Chondrocyte (in vitro differentiated cells): ENCODE data around the gene USP32. TPM values are rescaled to one million over a fixed set of nuclear protein-coding genes. Genes with fewer than 3 reads are reported as not detected.

Experiments used
- DNase-seq: peaks from one replicate; pipeline ENCODE4 v3.0.0; 2021; ENCODE audit warnings: mixed read lengths, low spot score
- H3K27ac Mint-ChIP-seq: one replicate; pipeline ENCODE4 v1.8.0; 2021; ENCODE audit warnings: mild to moderate bottlenecking, moderate library complexity, mixed read lengths; ENCODE audit not compliant: unreplicated experiment
- H3K27me3 Mint-ChIP-seq: 2 replicates; pipeline ENCODE4 v1.8.0; 2021; ENCODE audit warnings: low read depth, mixed read lengths
- H3K36me3 Mint-ChIP-seq: 2 replicates; pipeline ENCODE4 v1.8.0; 2021; ENCODE audit warnings: low read depth, mixed read lengths
- H3K4me1 Mint-ChIP-seq: 2 replicates; pipeline ENCODE4 v1.8.0; 2021; ENCODE audit warnings: low read depth, mild to moderate bottlenecking, mixed read lengths
- H3K4me3 Mint-ChIP-seq: one replicate; pipeline ENCODE4 v1.8.0; 2021; ENCODE audit warnings: mild to moderate bottlenecking, moderate library complexity, mixed read lengths; ENCODE audit not compliant: unreplicated experiment
- H3K9me3 Mint-ChIP-seq: 2 replicates; pipeline ENCODE4 v1.8.0; 2021; ENCODE audit warnings: low read depth, mixed read lengths
- total RNA-seq: library from RNA; stranded (reverse); gene quantifications from 3 replicates; pipeline ENCODE4 v1.2.1, GENCODE V29; 2021
- TF ChIP-seq, protein P1 (sequence below): fragments of 200-600 bp; sonication (generic); IDR thresholded peaks from 2 replicates; pipeline ENCODE4 v1.5.0; 2021; ENCODE audit warnings: antibody characterized with exemption, mild to moderate bottlenecking, moderate library complexity

Gene USP32
- total RNA-seq, 1 donor from 2014 or later = 42.2 TPM

DNA sequence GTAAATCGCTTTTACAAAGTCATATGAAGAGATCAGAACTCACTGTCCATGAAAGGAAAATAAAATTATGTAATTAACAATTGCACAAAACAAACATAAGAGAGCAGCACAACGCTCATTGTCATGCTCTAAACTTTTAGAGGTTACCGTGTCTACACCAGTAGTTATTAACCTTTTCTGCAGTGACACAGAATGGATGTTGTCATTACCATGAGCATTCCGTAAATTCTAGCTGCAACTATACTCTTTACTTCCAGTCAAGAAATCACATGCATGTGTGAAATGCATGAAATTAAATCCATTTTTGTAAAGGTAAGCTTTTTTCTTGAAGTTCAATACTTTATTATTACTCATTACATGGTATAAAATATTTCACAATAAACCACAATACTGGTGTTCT, 38.2 kb downstream of the USP32 start:
- Mint-ChIP-seq H3K36me3 (no peaks in the 10 kb centered on the region), H3K9me3 (no peaks in the 10 kb centered on the region)

GRCh38 chr17:60352569-60352968, 39.4 kb downstream of the USP32 start:
- TF ChIP-seq, protein P1, sequence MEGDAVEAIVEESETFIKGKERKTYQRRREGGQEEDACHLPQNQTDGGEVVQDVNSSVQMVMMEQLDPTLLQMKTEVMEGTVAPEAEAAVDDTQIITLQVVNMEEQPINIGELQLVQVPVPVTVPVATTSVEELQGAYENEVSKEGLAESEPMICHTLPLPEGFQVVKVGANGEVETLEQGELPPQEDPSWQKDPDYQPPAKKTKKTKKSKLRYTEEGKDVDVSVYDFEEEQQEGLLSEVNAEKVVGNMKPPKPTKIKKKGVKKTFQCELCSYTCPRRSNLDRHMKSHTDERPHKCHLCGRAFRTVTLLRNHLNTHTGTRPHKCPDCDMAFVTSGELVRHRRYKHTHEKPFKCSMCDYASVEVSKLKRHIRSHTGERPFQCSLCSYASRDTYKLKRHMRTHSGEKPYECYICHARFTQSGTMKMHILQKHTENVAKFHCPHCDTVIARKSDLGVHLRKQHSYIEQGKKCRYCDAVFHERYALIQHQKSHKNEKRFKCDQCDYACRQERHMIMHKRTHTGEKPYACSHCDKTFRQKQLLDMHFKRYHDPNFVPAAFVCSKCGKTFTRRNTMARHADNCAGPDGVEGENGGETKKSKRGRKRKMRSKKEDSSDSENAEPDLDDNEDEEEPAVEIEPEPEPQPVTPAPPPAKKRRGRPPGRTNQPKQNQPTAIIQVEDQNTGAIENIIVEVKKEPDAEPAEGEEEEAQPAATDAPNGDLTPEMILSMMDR = no peak
- DNase-seq = no peak
- Mint-ChIP-seq H3K27me3 (no peaks in the 10 kb centered on the region), H3K4me1 (peaks cover 49% of the 10 kb centered on the region), H3K9me3 (no peaks in the 10 kb centered on the region), H3K27ac (no peak overlapping the region), H3K4me3 (no peak overlapping the region), H3K36me3 (no peaks in the 10 kb centered on the region)

More for the DNA sequence above, 38.2 kb downstream of the USP32 start:
- Mint-ChIP-seq H3K27ac (no peak overlapping the region), H3K4me3 (no peak overlapping the region), H3K4me1 (peaks cover 54% of the 10 kb centered on the region), H3K27me3 (no peaks in the 10 kb centered on the region)
- TF ChIP-seq, protein P1 = no peak
- no peak for DNase-seq

- DNase-seq = no peak
- Mint-ChIP-seq H3K27me3 (no peaks in the 10 kb centered on the region), H3K36me3 (no peaks in the 10 kb centered on the region), H3K4me3 (no peak overlapping the region), H3K27ac (no peak overlapping the region), H3K4me1 (peaks cover 47% of the 10 kb centered on the region), H3K9me3 (no peaks in the 10 kb centered on the region)
- TF ChIP-seq, protein P1 = no peak
Observed at GRCh38 chr17:60352071-60352470, 39.9 kb downstream of the USP32 start.

- H3K9me3 Mint-ChIP-seq = no peaks in the 10 kb centered on the region
- no peak overlapping the region for H3K27ac Mint-ChIP-seq
- H3K27me3 Mint-ChIP-seq = no peaks in the 10 kb centered on the region
- no peak overlapping the region for H3K4me3 Mint-ChIP-seq
- TF ChIP-seq, protein P1 = no peak
- H3K4me1 Mint-ChIP-seq = peaks cover 40% of the 10 kb centered on the region
- H3K36me3 Mint-ChIP-seq = no peaks in the 10 kb centered on the region
- no peak for DNase-seq
Observed at GRCh38 chr17:60351012-60351695, 40.8 kb downstream of the USP32 start.

DNA sequence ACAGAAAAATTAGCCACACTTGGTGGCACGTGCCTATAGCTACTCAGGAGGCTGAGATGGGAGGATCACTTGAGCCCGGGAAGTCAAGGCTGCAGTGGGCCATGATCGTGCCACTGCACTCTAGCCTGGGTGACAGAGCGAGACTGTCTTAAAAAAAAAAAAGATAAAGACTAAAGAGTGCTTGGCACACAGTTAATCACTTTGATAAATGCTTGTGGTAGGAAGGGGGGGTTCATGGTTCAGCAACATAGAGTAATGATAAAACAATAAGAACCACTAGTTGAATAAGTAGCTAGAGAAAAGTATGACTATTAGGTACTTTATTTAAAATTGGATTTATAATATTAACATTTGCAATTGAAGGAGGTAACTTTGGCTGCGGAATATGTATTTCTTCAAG, 43.3 kb downstream of the USP32 start:
- Mint-ChIP-seq H3K4me3 (no peak overlapping the region), H3K27me3 (no peaks in the 10 kb centered on the region), H3K9me3 (no peaks in the 10 kb centered on the region), H3K27ac (no peak overlapping the region), H3K36me3 (peaks cover 1% of the 10 kb centered on the region), H3K4me1 (peaks cover 16% of the 10 kb centered on the region)
- no peak for DNase-seq
- TF ChIP-seq, protein P1 = no peak
